ENCODE results near the gene LTB4R2.

LTB4R2 gene

GRCh38 chr14:24277606-24278321 lies 32.2 kb upstream of the LTB4R2 start:
- DNase-seq (ENCODE audit: low read depth), result no peak

DNA sequence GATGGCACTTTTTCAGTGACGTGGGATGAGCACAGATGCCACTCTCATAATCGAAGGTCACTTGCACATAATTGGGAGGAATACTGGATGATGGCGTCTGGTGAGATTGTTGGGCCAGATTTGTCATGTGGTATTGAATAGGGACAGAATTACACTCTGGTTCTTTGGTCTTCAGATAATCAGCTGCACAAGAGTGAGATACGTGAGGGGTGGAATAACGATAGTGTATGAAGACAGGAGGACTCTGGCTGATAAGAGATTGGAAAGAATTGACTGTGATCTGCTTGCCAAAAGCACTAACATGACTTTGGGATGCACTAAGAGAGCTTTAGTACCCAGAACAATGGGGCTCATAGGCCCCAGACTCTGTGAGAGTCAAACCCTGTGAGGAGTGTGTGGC lies 31.5 kb upstream of the LTB4R2 start:
- no peak for DNase-seq (ENCODE audit: low read depth)

DNA sequence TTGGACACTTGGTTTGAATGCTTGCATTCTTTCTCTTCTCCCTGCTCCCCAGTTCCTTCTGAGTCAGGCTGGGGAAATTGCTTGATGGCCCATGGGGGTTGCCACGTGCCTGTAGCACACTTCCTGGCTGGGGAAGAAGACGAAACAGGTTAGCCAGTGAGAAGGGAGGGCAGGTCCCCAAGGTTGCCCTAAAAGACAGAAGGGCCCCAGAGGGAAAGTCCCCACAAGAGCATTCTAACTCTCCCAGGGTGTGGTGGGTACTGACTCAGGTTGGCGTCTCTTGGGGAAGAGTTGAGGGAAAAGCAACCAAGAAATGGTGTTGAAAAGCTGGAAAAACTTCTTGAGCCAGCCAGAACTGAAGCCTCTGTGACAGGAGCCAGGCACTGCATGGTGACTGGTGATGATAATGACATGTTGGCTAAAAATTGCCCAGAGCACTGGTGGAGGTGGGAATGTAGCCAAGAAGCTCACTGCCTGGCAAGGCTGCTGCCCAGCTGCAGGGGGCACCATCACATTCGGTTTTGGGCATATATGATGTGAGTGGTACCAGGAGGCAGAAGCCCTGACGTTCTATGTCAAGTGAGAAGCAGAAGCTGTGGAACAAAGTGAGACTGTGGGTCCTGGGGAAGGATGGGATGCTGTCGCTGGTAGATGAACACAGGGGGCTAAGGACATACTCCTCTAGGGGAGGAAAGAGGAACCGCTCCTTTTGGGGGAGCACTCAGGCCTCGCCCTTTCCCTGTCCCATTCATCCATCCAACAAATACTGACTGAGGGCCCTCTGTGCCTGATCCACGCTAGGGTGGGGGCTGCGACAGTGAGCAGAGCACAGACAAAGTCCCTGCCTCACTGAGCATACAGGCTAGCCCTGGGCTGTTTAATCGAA lies 30.4 kb upstream of the LTB4R2 start:
- no peak for DNase-seq (ENCODE audit: low read depth)

DNA sequence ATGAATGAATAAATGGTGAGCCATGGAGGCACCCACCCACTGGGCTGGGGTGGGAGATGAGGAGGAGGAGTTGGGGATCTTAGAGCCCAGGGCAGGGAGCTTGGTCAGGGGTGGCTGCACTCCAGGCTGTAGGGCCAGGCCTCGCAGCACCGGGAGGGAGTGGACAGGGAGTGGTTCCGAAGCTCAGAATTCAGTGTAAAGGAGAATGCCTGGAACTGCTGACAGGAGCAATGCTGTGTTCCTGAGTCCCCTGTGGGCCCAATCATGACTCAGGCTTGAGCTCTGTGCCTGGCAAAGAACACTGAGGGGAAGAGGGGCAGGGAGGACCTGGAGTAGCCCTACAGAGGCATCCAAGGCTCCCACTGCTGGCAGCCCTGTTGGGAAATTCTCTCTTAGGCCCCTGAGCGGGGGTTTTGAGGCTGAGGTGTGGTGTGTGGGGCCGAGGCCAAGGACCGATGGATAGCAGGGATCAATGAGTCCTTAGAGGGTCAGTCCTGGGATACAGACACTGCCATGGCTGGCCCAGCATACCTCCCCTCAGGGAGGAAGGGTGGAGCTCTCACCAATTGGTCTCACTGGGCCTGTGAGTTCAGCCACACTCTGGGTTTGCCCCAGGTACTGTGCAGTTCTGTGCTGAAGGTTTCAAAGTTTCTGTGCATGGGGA lies 29.0 kb upstream of the LTB4R2 start:
- no peak for DNase-seq (ENCODE audit: low read depth)

DNA sequence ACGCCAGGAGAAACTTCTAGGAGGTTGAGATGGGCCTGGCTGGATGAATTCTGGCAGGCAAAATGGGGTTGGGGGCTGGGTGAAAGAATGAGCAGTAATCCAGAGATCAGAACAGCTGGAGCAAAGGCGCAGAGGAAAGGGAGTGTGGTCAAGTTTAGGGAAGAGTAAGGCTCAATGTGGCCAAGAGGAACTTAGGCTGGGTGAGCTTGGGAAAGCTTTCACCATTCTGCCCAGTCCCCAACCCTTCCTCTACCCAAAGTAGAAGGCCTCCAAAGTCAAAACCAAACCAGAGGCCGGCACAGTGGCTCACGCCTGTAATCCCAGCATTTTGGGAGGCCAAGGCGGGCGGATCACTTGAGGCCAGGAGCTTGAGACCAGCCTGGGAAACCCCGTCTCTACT lies 28.3 kb upstream of the LTB4R2 start:
- no peak for DNase-seq (ENCODE audit: low read depth)

- no peak for DNase-seq (ENCODE audit: low read depth)
Observed at GRCh38 chr14:24282736-24283135, 27.2 kb upstream of the LTB4R2 start.

- DNase-seq (ENCODE audit: low read depth), result no peak
Observed at GRCh38 chr14:24283796-24284460, 26.0 kb upstream of the LTB4R2 start.

GRCh38 chr14:24284501-24285035 lies 25.4 kb upstream of the LTB4R2 start:
- no peak for DNase-seq (ENCODE audit: low read depth)

DNA sequence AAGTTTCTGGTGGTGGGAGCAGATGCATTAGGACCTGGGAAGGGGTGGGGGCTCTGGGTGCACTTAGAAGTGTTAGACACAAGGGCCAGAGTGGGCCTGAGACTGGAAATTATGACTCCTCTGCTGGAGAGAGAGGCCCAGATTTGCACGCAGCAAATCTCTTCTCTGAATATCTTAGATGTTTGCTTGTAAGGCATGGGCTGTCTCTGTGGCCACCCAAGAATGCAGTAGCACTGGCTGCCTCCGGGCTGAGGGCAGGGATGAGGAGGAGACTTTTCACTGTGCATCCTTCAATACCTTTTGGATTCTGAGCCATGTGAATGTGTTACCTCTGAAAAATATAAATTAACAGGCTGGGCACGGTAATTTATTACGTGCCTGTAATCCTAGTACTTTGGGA lies 24.6 kb upstream of the LTB4R2 start:
- DNase-seq (ENCODE audit: low read depth), result no peak

GRCh38 chr14:24286996-24287395 lies 22.9 kb upstream of the LTB4R2 start:
- DNase-seq (ENCODE audit: low read depth), result no peak

DNA sequence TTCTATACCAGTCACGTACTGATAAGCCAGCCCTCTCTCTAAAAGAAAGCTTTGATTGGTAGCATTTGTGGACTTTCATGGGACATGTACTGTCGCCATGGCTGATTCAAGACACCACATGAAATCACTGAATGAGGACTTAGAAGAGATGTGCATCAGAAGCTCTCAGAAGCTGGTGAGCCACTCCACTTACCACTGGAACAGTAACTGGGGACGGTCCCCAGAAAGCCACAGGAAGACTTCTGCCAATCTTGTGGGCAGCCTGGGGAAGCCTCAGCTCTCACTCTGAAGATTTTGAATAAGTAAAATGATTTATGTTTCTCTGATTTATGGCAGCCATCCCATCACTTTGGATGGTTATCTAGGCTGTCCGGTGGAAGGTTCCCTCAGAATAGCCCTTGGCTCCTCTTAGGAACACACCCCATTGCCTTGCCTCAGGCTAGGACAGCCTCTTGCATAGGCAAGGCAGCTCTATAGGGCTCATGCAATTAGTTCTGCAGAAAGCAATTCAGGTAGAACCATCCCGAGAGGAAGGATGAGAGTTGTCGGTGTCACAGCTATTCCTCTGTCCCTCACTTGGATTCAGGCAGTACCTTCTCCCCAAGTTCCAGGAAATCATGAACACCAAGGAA lies 20.2 kb upstream of the LTB4R2 start:
- no peak for DNase-seq (ENCODE audit: low read depth)

GRCh38 chr14:24290746-24291145 lies 19.2 kb upstream of the LTB4R2 start:
- no peak for DNase-seq (ENCODE audit: low read depth)

- DNase-seq (ENCODE audit: low read depth), result no peak
Observed at GRCh38 chr14:24291446-24292117, 18.4 kb upstream of the LTB4R2 start.

GRCh38 chr14:24292118-24292807 lies 17.7 kb upstream of the LTB4R2 start:
- no peak for DNase-seq (ENCODE audit: low read depth)

- DNase-seq (ENCODE audit: low read depth), result no peak
Observed at GRCh38 chr14:24293525-24293924, 16.4 kb upstream of the LTB4R2 start.

DNA sequence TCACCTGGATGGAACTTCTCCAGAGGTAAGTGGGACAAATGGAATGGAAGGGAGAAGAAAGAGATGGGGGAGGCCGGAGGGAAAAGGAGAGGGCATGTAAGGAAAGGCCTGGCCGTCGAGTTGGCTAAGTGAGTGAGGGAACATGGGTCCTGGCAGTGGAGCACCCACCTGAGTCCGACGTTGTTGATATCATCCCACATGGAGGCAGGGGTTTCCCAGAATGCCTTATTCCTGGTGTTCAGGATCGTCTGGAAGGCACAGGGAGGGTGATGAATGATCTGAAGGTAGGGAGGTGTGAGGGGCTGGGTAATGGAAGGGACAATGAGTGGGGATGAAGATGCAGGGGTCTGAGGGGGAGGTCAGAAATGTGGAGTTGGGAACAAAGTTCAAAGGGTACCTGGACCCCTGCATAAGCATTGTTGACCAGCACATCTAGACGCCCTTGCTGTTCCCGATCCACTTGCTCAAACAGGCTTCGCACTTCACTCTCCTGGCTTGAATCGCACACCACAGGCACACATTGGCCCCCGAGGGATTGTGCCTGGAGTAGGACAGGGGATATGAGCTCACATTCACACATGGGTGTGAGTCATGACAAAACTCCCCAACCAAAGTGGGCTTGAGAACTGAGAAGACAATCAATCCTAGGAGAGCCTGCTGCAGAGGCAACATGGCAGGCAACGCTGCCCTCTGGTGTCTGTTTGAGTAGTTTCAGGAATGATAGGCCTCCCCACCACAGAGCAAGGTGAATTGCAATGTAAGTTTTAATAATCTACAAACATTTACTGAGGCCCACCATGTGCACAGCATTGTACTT lies 13.4 kb upstream of the LTB4R2 start:
- DNase-seq (ENCODE audit: low read depth), result peak; percentile 57

DNA sequence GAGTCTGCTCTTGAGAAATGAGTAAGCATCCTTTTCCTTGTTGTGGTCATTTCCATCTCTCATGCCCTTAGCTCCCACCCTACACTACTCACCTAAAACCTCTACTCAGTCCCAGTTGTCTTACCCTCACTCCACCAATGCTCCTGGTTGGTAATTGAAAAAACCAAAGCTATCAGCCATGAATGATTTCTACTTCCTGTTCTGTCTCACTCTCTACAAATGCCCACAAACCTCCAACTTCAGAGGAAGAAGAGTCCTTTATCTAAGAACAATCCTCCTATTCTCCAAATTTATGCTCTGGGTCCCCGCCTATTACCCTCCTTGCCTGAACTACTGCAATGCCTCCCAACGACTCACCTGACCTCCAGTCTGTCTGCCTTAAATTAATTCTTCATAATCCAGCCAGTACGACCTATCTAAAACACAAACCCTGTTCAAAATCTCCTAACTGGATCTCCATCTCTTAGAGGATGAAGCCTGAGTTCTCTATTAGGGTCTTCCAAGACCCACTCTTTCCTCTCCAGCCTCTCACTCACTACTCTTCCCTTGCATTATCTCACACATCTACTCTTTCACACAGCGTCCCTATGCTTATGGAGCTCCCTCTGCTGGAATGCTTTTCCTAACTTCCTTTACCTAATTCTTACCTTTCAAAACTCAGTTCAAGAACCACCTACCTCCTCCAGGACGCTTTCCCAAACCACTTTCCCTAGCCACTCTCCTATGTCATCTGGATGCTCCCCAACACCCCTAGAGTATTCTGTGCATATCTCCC lies 12.6 kb upstream of the LTB4R2 start:
- no peak for DNase-seq (ENCODE audit: low read depth)

GRCh38 chr14:24298892-24299254 lies 11.1 kb upstream of the LTB4R2 start:
- DNase-seq (ENCODE audit: low read depth), result no peak
